ENCODE results near the gene GBP3.

DNA sequence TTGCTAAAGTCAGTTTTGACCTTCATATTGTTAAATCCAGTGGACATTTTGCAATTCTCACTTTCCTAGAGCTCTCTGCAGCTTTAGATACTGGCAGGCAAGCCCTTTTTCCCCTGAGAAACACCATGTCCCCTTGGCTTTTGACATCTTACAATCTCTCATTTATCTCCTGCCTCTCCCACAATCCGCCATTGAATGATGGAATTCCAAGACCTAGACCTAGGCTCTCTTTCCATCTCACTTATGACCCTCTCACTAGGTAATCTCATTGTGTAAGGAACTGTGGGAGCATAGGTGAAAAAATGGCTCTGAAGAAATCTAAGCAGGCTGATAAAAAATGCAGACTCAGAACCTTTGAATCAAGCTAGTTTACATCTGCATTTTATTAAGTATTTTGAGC is 32.2 kb downstream of the GBP3 start:
- TF ChIP-seq CTCF (conservative IDR thresholded peaks at IDR 0.05; ENCODE audit: low read depth, low read length) (no peak), EZH2 (IDR thresholded peaks at IDR 0.05; ENCODE audit: borderline replicate concordance, low read depth, low read length, poor library complexity, severe bottlenecking) (no peak)
